Spleen (tissue), 7 donors: ENCODE results near the gene SUN5.

Experiments
- CTCF ChIP-seq, 11 experiments: fragments of 200-600 bp in 7 of 11; fragments of 450-650 bp in 4 of 11; sonication (generic) in 4 of 11; IDR thresholded peaks in 8 of 11; conservative IDR thresholded peaks in 3 of 11; 1 replicate in 7 of 11; 2 replicates in 4 of 11; pipeline versions ENCODE4 v1.4.0 to v1.8.0; 2016 to 2021; ENCODE audit warnings: antibody characterized with exemption in 11 of 11, inconsistent platforms in 4 of 11, mild to moderate bottlenecking in 1 of 11
- POLR2A ChIP-seq, 3 donors: fragments of 450-650 bp; IDR thresholded peaks; one replicate each; pipeline ENCODE4 v1.5.1; 2017; ENCODE audit warnings: antibody characterized with exemption in 3 of 3, mild to moderate bottlenecking in 1 of 3
- donor health status: DM: no; HTN: no; CAD: no; lungs with moderate emphysema.
- donor health status: DM: no; HTN: no; CAD: no.
- donor health status: DM: no; HTN: no; CAD: no.

GRCh38 chr20:33005908-33006775, 1.9 kb upstream of the SUN5 start:
- TF ChIP-seq POLR2A (IDR thresholded peaks at IDR 0.05) (no peak), CTCF (IDR thresholded peaks at IDR 0.05 in 8 of 11, conservative IDR thresholded peaks at IDR 0.05 in 3 of 11) (no peak)
